ENCODE data around the gene OR2T6. TPM values are rescaled to one million over a fixed set of nuclear protein-coding genes. Genes with fewer than 3 reads are reported as not detected.
"Not testable (repeated sequence)": the region's sequence is repeated elsewhere in the genome, so short reads cannot be mapped to it uniquely, and the experiment has no call there.

OR2T6 gene, protein sequence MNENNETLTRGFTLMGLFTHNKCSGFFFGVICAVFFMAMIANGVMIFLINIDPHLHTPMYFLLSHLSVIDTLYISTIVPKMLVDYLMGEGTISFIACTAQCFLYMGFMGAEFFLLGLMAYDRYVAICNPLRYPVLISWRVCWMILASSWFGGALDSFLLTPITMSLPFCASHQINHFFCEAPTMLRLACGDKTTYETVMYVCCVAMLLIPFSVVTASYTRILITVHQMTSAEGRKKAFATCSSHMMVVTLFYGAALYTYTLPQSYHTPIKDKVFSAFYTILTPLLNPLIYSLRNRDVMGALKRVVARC
- total RNA-seq = not detected in 2 replicates

- no peak for DNase-seq (ENCODE audit: low read depth in 2 of 2)
Observed at GRCh38 chr1:248375446-248375845, at the start of gene OR2T6. TSS of gene OR2T6 (plus strand) at chr1:248375746. CDS start at chr1:248387609, 11,863 bp downstream.

- DNase-seq (ENCODE audit: low read depth in 2 of 2) = no peak
Observed at GRCh38 chr1:248343451-248343850, 32.1 kb upstream of the OR2T6 start.

DNA sequence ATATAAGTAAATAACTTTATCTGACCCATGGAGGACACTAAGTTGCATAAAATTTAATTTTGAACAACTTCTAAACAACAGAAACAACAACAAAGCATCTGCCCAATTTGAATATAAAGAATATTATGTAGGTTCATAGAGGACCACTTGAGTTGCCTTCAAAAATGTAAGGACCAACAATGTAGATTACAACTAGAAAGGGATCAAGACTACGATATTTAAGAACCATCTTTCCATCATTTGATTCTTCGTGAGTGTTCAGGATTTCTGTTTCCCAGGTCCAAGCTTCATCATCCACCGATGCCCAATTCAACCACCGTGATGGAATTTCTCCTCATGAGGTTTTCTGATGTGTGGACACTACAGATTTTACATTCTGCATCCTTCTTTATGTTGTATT is 27.1 kb upstream of the OR2T6 start, which contains the start of gene OR14C36:
TSS of gene OR14C36 (plus strand) at position 301 of the 400 bp plus-strand sequence. CDS start at position 301, 0 bp downstream.
- no peak for DNase-seq (ENCODE audit: low read depth in 2 of 2)

DNA sequence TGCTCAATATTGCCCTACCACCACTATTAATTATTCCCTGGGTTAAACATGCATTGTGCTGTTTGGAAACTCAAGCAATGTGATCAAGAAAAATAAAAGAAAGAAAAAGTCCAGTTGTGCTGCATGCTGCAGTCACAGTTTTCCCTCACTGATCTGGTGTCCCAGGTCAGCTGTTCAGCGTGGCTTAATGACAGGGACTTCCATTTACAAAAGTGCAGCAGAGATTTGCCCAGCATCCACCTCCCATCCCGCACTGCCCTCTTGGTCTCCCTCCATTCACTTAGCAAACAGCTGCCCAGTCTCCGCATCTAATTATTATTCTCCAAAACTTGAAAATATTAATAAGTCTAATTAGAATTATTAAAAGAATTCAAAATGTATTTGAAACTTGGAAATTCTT is 16.1 kb upstream of the OR2T6 start:
- no peak for DNase-seq (ENCODE audit: low read depth in 2 of 2)

DNA sequence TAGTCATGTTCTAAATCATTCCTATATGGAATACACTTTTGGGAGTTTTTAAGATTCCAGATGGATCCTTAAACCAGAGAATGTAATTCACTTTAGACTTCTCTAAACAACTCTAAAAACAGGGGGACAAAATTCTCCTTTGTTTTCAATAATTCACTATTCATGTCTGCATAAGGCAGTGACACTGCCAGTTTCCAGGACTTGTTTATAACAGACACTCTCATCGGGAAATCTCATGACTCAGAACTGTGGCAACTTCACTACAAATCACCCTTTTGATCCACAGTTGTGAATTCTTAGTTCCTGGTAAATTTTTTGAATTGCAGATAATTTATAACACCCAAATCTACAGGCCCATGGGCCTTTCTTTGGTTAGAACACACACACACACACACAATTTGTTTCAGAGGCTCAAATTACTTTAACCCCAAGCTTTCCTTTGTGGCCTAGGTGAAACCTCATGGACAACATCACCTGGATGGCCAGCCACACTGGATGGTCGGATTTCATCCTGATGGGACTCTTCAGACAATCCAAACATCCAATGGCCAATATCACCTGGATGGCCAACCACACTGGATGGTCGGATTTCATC is 14.3 kb upstream of the OR2T6 start, which contains the start of gene OR2T4:
TSS of gene OR2T4 (plus strand) at position 545 of the 595 bp plus-strand sequence. CDS start at position 545, 0 bp downstream.
- no peak for DNase-seq (ENCODE audit: low read depth in 2 of 2)

GRCh38 chr1:248366609-248367008 is 8.9 kb upstream of the OR2T6 start:
- DNase-seq (ENCODE audit: low read depth in 2 of 2) = no peak

DNA sequence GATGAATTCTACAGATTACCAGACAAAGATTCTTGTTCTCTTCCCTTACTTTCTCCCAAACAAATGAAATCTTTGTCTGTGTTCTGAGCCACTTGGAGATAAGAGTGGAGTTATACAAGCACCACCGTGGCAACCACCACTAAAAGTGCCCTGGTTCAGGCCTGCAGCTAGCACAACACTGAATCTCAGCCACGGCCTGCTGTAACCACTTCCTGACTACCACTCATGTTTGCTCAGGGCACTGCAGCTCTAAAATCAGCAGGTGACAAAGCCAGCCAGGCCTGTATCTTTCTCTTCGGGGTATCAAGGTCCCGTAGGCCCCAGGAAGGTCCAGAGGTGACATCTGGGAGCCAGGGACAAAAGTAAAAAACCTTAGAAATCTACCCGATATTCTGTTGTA is 3.2 kb upstream of the OR2T6 start:
- no peak for DNase-seq (ENCODE audit: low read depth in 2 of 2)

DNA sequence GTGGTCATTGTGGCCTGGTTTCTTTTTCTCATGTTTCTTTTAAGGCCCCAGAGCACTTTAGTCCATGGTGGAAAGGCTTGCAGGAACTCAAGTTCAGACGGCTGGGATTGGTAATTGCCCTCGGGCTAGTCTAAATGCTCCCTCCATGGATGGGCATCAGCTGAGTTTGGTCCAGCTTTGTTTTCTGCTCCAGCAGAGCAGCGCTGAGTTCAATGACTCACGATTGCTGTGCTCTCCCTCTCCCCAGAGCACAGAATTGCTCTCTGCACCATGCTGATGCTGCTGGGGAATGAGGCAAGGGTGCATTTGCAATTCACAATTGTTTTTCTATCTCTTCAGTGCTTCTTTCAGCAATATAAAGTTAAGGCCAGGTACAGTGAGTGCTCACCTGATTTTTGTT is 1.8 kb upstream of the OR2T6 start:
- no peak for DNase-seq (ENCODE audit: low read depth in 2 of 2)

- DNase-seq (ENCODE audit: low read depth in 2 of 2) = no peak
Observed at GRCh38 chr1:248376916-248377315, 1.4 kb downstream of the OR2T6 start.

DNA sequence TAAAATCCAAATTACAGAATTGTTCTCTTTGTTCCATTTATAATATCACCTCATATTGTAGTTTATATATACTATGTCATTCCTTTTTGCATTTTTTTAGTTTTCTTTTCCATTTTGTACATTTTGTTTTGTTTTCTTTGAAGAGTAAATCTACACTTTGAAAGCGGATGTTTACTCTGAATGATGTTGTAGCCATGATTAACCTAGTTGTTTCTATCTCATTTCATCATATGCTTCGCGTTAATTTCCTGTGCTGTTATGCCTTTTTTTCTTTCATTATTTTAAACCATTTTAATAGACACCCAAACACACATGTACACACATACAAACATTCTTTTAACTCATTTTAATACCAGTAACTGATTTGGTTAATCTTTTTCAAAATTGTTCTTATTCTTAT is 5.3 kb downstream of the OR2T6 start:
- no peak for DNase-seq (ENCODE audit: low read depth in 2 of 2)

DNA sequence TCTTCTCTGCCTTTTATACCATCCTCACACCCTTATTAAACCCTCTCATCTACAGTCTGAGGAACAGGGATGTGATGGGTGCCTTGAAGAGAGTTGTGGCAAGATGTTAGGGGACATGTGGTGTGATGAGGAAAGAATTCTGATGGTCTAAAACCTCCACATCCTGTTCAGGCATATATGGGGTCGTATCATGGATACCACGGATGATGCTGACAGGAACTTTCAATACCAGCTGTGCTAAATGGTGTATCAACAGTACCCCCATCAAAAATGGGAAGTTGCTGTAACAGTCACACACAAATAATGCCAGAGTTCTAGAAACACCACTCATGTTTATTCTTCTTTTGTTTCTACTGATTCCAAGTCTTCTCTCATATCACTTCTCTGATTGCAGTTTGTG is 12.9 kb downstream of the OR2T6 start:
- no peak for DNase-seq (ENCODE audit: low read depth in 2 of 2)

DNA sequence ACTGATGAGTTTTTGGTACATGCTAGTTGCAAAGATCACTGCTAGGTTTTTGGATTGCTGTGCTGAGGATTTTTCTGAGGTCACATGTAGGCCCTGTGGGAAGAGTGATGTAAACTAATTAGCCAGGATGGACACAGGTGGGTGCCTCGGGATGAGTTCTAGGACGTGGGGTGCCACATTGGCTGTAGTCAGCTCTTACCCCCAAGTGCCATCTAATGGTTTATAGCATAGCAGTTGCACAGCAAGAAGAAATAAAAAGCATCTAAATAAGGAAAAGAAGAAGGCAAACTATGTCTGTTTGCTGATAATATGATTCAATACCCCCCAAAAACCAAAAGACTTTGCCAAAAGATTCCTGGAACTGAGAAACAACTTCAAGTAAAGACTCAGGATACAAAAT is 17.5 kb downstream of the OR2T6 start:
- no peak for DNase-seq (ENCODE audit: low read depth in 2 of 2)

DNA sequence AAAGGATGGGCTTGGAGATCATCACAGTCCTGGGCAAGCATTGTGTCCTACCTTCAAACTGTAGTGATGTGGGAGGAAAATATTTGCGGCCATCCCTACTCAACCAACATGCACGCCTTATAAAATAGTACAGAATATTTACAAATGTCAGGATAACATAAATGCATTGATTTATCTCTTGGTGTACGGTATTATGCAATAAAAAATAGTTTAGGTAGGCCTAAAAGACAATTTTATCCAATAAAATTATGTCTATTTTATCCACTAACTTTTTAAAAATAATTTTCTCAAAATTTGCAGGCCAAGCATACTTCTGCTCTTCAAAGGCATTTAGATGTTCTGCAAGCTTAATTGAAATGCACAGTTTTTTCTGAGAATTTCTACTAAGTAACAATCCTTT is 27.2 kb downstream of the OR2T6 start, which contains the start of gene OR2T1:
TSS of gene OR2T1 (plus strand) at position 301 of the 400 bp plus-strand sequence. CDS start 3,100 bp downstream, outside the sequence.
- no peak for DNase-seq (ENCODE audit: low read depth in 2 of 2)

GRCh38 chr1:248404024-248404423 is 28.5 kb downstream of the OR2T6 start:
- peak in 1 of 2 donors; percentile 27 for DNase-seq (ENCODE audit: low read depth in 2 of 2)

- DNase-seq (ENCODE audit: low read depth in 2 of 2) = no peak
Observed at GRCh38 chr1:248406721-248407692, 31.5 kb downstream of the OR2T6 start.

DNA sequence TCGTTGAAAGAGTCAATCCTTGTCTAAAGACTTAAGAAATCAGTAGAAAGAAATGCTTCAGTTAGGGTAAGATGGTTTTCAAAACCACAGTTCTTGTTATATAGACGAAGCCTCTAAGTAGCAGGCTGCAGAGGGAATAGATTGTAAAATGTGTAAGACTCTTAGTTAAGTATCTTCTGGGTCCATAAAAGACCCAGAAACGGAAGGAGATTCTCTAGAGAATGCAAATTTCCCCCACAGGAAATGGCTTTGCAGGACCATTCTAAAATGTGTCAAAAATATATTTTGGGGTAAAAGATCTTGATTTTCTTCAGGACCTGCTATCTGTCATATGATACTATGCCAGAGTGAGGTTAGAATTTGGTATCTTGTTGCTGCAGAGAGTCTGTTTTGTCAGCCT is 40.7 kb downstream of the OR2T6 start:
- no peak for DNase-seq (ENCODE audit: low read depth in 2 of 2)

- DNase-seq (ENCODE audit: low read depth in 2 of 2) = no peak
Observed at GRCh38 chr1:248417854-248418253, 42.3 kb downstream of the OR2T6 start.

- peak in 1 of 2 donors; percentile 0 for DNase-seq (ENCODE audit: low read depth in 2 of 2)
Observed at GRCh38 chr1:248421384-248421783, 45.8 kb downstream of the OR2T6 start.

GRCh38 chr1:248427526-248428191 is 52.1 kb downstream of the OR2T6 start:
- DNase-seq (ENCODE audit: low read depth in 2 of 2) = not testable (repeated sequence)

DNA sequence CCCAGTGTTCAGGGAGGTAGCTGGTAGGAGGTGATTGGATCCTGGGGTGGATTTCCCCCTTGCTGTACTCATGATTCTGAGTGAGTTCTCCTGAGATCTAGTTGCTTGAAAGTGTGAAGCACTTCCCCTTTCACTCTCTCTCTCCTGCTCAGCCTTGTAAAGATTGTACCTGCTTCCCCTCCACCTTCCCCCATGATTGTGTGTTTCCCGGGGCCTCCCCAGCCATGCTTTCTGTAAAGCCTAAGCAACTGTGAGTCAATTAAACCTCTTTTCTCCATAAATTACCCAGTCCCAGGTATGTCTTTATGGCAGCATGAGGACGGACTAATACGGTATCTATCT is 52.6 kb downstream of the OR2T6 start:
- not testable (repeated sequence) for DNase-seq (ENCODE audit: low read depth in 2 of 2)

DNA sequence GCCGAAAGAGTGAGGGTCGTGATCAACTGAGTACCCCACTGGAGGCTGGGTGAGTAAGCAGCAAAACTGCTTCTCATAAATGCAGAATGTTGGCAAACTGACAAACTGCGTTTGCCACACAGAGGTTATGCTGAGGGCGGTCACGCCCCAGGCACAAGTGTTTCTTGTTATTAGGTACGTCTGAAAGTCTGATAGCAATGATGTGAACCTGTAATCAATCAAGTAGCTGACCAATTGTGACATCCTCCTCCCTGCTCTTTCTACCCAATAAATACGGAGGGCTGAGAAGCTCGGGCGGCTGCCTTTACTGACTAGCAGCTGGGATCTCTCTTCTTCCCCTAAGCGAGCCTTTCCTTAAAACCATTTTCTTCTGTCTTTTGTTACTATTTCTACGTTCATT is 56.1 kb downstream of the OR2T6 start:
- DNase-seq (ENCODE audit: low read depth in 2 of 2) = not testable (repeated sequence)
